HFF-Myc (cell line): ENCODE results near the gene SH2D1B.
"Not testable (repeated sequence)": the region's sequence is repeated elsewhere in the genome, so short reads cannot be mapped to it uniquely, and the experiment has no call there.

Source experiments
- DNase-seq: peaks from one replicate; pipeline ENCODE4 v3.0.0-alpha.2; 2011; ENCODE audit warnings: low read depth; ENCODE audit errors: extremely low read depth
- H3K4me3 ChIP-seq: replicated peaks from 2 replicates; pipeline ENCODE4 v1.5.1; 2011; ENCODE audit warnings: low read depth, mild to moderate bottlenecking, control low read depth, low read length
- CTCF ChIP-seq: IDR thresholded peaks from 2 replicates; pipeline ENCODE4 v1.5.1; 2012; ENCODE audit warnings: mild to moderate bottlenecking, low read depth, low read length, control low read depth; ENCODE audit errors: missing control alignments

The SH2D1B gene

GRCh38 chr1:162412002-162412401 lies at the start of gene SH2D1B:
TSS of gene SH2D1B (minus strand) at chr1:162412136. CDS start at chr1:162412016, 120 bp downstream.
- TF ChIP-seq CTCF = no peak
- H3K4me3 ChIP-seq = no peak within 1 kb of the TSS
- no peak for DNase-seq

GRCh38 chr1:162458236-162458635 lies 46.3 kb upstream of the SH2D1B start:
- no peak for TF ChIP-seq CTCF
- no peak overlapping the region for H3K4me3 ChIP-seq
- no peak for DNase-seq

- TF ChIP-seq CTCF = no peak
- no peak overlapping the region for H3K4me3 ChIP-seq
- DNase-seq = no peak
Measured at GRCh38 chr1:162456323-162456722, 44.4 kb upstream of the SH2D1B start.

- not testable (repeated sequence) for H3K4me3 ChIP-seq, DNase-seq
Measured at GRCh38 chr1:162454361-162454760, 42.4 kb upstream of the SH2D1B start.

GRCh38 chr1:162446946-162447345 lies 35.0 kb upstream of the SH2D1B start:
- TF ChIP-seq CTCF = no peak
- no peak overlapping the region for H3K4me3 ChIP-seq
- DNase-seq = no peak

GRCh38 chr1:162444903-162445302 lies 33.0 kb upstream of the SH2D1B start:
- H3K4me3 ChIP-seq = no peak overlapping the region
- DNase-seq = no peak
- no peak for TF ChIP-seq CTCF

GRCh38 chr1:162432977-162433713 lies 21.2 kb upstream of the SH2D1B start:
- H3K4me3 ChIP-seq, DNase-seq: not testable (repeated sequence)

- no peak for TF ChIP-seq CTCF
- no peak overlapping the region for H3K4me3 ChIP-seq
- DNase-seq = no peak
Measured at GRCh38 chr1:162430583-162430982, 18.6 kb upstream of the SH2D1B start.
